Upper lobe of right lung (tissue), 1 donor: Measurements from ENCODE around the gene TGFBR3. TPM values are rescaled to one million over a fixed set of nuclear protein-coding genes. Genes with fewer than 3 reads are reported as not detected.

Experiments used
- ATAC-seq: fragments of 200-7000 bp; cut with Tn5 transposase; one replicate; pipeline ENCODE4 v1.9.1; 2020; ENCODE audit warnings: mild to moderate bottlenecking, moderate library complexity
- DNase-seq: peaks from one replicate; pipeline ENCODE4 v3.0.0-alpha.2; 2020
- H3K27ac ChIP-seq: fragments of 200-600 bp; one replicate; pipeline ENCODE4 v1.8.0; 2022
- H3K27me3 ChIP-seq: fragments of 200-600 bp; one replicate; pipeline ENCODE4 v1.8.0; 2022; ENCODE audit warnings: mild to moderate bottlenecking
- H3K36me3 ChIP-seq: fragments of 200-600 bp; one replicate; pipeline ENCODE4 v1.8.0; 2022
- H3K4me1 ChIP-seq: fragments of 200-600 bp; one replicate; pipeline ENCODE4 v1.8.0; 2022
- H3K4me3 ChIP-seq: fragments of 200-600 bp; one replicate; pipeline ENCODE4 v1.8.0; 2022; ENCODE audit warnings: mild to moderate bottlenecking
- H3K9me3 ChIP-seq: fragments of 200-600 bp; one replicate; pipeline ENCODE4 v1.8.0; 2022
- intact Hi-C: fragments of 100-400 bp; cut with DNase I; formaldehyde crosslinking; loops from one replicate; pipeline ENCODE4 v1.11.0; 2022
- total RNA-seq: library from RNA; stranded (reverse); fragmentation: NEBNext Ultra II Directional; extraction: Animal tissue kit (Norgen Biotek cat#: 25700); gene quantifications from one replicate; pipeline ENCODE4 v1.2.1, GENCODE V29; 2021
- TF ChIP-seq, protein P1 (sequence below): fragments of 200-600 bp; IDR thresholded peaks from one replicate; pipeline ENCODE4 v1.8.0; 2022; ENCODE audit warnings: antibody characterized with exemption
- donor health status: DM: no; HTN: yes; CAD: no; lungs with severe emphysema.

TGFBR3 gene
- total RNA-seq, 1 donor from 2014 or later: 55.9 TPM

DNA sequence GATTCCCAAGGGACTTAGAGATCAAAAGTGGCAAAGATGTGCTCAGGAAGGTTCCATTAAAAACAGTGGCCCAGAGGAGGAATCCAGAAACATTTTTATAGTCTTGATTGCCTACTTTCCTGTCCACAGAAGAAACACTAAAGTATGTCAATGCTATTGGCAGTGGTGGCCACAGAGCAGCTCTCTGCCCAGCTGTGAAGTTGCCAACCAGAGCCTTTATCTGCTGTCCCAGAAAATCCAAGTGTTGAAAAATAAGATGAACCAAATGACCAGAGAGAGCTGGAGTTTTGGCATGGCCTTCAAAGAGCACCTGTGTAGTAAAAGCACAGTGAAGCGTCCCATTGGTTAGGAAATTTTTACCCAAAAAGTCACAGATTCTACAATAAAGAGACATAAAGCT is 181.2 kb downstream of the TGFBR3 start:
- H3K27me3 ChIP-seq: no peaks in the 10 kb centered on the region
- H3K36me3 ChIP-seq: peaks cover 26% of the 10 kb centered on the region
- H3K27ac ChIP-seq: no peak overlapping the region
- no peak overlapping the region for H3K4me3 ChIP-seq
- H3K9me3 ChIP-seq: no peaks in the 10 kb centered on the region
- ATAC-seq (no peak), DNase-seq (no peak)
- H3K4me1 ChIP-seq: no peaks in the 10 kb centered on the region
- intact Hi-C loops: no loop called here
- TF ChIP-seq, protein P1, sequence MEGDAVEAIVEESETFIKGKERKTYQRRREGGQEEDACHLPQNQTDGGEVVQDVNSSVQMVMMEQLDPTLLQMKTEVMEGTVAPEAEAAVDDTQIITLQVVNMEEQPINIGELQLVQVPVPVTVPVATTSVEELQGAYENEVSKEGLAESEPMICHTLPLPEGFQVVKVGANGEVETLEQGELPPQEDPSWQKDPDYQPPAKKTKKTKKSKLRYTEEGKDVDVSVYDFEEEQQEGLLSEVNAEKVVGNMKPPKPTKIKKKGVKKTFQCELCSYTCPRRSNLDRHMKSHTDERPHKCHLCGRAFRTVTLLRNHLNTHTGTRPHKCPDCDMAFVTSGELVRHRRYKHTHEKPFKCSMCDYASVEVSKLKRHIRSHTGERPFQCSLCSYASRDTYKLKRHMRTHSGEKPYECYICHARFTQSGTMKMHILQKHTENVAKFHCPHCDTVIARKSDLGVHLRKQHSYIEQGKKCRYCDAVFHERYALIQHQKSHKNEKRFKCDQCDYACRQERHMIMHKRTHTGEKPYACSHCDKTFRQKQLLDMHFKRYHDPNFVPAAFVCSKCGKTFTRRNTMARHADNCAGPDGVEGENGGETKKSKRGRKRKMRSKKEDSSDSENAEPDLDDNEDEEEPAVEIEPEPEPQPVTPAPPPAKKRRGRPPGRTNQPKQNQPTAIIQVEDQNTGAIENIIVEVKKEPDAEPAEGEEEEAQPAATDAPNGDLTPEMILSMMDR: no peak

- DNase-seq (no peak), ATAC-seq (no peak)
- H3K9me3 ChIP-seq: no peaks in the 10 kb centered on the region
- peaks cover 3% of the 10 kb centered on the region for H3K4me1 ChIP-seq
- TF ChIP-seq, protein P1: no peak
- intact Hi-C loops: no loop called here
- no peak overlapping the region for H3K4me3 ChIP-seq
- no peaks in the 10 kb centered on the region for H3K27me3 ChIP-seq
- H3K27ac ChIP-seq: no peak overlapping the region
- peaks cover 15% of the 10 kb centered on the region for H3K36me3 ChIP-seq
These were observed 182.9 kb downstream of the TGFBR3 start for GRCh38 chr1:91703095-91703494.

GRCh38 chr1:91701472-91701869 is 184.5 kb downstream of the TGFBR3 start:
- ATAC-seq (no peak), DNase-seq (no peak)
- intact Hi-C loops: no loop called here
- TF ChIP-seq, protein P1: no peak
- Histone ChIP-seq H3K36me3 (peaks cover 6% of the 10 kb centered on the region), H3K9me3 (no peaks in the 10 kb centered on the region), H3K27me3 (no peaks in the 10 kb centered on the region), H3K27ac (no peak overlapping the region), H3K4me3 (no peak overlapping the region), H3K4me1 (peaks cover 18% of the 10 kb centered on the region)

- Histone ChIP-seq H3K4me3 (no peak overlapping the region), H3K36me3 (peaks cover under 1% of the 10 kb centered on the region), H3K27ac (no peak overlapping the region), H3K27me3 (no peaks in the 10 kb centered on the region), H3K9me3 (no peaks in the 10 kb centered on the region), H3K4me1 (peaks cover 18% of the 10 kb centered on the region)
- TF ChIP-seq, protein P1: no peak
- intact Hi-C loops: no loop called here
- no peak for ATAC-seq
- DNase-seq: no peak
These were observed 185.0 kb downstream of the TGFBR3 start for GRCh38 chr1:91700771-91701471.

GRCh38 chr1:91700332-91700731 is 185.6 kb downstream of the TGFBR3 start:
- Histone ChIP-seq H3K4me3 (no peak overlapping the region), H3K27ac (no peak overlapping the region), H3K4me1 (peaks cover 18% of the 10 kb centered on the region), H3K9me3 (no peaks in the 10 kb centered on the region), H3K27me3 (no peaks in the 10 kb centered on the region), H3K36me3 (peaks cover 3% of the 10 kb centered on the region)
- intact Hi-C loops: no loop called here
- TF ChIP-seq, protein P1: no peak
- ATAC-seq (no peak), DNase-seq (no peak)
